GM12864 (cell line): Measurements from ENCODE around the gene SMARCD2.
"Not testable (repeated sequence)": the region's sequence is repeated elsewhere in the genome, so short reads cannot be mapped to it uniquely, and the experiment has no call there.

ENCODE experiments used
- DNase-seq: peaks from one replicate; pipeline ENCODE4 v3.0.0-alpha.2; 2011; ENCODE audit warnings: low read depth
- H3K4me3 ChIP-seq: 2 replicates; pipeline ENCODE4 v1.5.1; 2011; ENCODE audit warnings: mild to moderate bottlenecking, low read depth, low read length, control low read depth
- TF ChIP-seq, protein P1 (sequence below): IDR thresholded peaks from 2 replicates; pipeline ENCODE4 v1.5.1; 2011; ENCODE audit warnings: low read depth, mild to moderate bottlenecking, moderate library complexity, low read length, control low read depth, inconsistent platforms; ENCODE audit errors: missing control alignments

Gene SMARCD2

DNA sequence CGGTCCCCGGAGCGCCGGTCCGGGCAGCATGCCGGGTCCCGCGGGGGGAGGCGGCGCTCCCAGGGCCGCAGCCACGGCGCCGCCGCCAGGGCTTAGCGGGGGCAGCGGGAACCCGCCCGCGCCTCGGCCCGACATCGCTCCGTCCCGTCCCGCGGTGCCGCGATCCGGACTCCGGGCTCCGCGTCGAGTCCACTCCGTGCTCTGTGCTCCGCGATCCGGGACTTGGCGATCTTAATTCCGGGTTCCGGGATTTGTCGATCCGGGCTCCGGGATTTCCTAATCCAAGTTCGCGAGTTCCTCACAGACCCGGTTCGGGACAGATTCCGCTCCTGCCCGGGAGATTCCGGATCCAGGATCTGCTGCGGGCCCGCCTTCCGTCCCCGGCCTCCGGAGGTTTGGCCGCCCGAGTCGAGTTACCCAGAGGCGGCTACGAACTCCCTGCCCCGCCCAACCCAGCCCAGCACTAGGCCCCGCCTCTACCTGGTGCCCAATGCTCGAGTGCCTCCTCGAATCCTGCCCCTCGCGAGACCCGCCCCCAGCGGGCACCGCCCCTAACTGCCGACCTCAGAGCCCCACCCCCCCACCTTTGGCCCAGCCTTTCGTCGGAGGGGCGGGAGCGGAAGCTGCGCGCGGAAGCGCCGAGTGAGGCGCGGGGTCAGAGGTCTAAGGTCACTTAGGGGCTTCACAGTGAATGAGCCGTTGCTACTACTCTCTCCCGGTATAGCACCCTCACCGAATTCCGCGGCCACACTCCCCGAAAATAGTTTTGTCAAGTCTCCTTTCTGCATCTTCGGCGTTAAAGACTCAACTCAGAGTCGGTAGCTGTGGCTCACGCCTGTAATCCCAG, at the start of gene SMARCD2:
TSS of gene SMARCD2 (minus strand) at position 146 of the 847 bp plus-strand sequence. CDS start at position 135, 11 bp downstream.
- TF ChIP-seq, protein P1, sequence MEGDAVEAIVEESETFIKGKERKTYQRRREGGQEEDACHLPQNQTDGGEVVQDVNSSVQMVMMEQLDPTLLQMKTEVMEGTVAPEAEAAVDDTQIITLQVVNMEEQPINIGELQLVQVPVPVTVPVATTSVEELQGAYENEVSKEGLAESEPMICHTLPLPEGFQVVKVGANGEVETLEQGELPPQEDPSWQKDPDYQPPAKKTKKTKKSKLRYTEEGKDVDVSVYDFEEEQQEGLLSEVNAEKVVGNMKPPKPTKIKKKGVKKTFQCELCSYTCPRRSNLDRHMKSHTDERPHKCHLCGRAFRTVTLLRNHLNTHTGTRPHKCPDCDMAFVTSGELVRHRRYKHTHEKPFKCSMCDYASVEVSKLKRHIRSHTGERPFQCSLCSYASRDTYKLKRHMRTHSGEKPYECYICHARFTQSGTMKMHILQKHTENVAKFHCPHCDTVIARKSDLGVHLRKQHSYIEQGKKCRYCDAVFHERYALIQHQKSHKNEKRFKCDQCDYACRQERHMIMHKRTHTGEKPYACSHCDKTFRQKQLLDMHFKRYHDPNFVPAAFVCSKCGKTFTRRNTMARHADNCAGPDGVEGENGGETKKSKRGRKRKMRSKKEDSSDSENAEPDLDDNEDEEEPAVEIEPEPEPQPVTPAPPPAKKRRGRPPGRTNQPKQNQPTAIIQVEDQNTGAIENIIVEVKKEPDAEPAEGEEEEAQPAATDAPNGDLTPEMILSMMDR, result no peak
- peak; percentile 93 for DNase-seq
- H3K4me3 ChIP-seq, result peak within 1 kb of the TSS; percentile 78

DNA sequence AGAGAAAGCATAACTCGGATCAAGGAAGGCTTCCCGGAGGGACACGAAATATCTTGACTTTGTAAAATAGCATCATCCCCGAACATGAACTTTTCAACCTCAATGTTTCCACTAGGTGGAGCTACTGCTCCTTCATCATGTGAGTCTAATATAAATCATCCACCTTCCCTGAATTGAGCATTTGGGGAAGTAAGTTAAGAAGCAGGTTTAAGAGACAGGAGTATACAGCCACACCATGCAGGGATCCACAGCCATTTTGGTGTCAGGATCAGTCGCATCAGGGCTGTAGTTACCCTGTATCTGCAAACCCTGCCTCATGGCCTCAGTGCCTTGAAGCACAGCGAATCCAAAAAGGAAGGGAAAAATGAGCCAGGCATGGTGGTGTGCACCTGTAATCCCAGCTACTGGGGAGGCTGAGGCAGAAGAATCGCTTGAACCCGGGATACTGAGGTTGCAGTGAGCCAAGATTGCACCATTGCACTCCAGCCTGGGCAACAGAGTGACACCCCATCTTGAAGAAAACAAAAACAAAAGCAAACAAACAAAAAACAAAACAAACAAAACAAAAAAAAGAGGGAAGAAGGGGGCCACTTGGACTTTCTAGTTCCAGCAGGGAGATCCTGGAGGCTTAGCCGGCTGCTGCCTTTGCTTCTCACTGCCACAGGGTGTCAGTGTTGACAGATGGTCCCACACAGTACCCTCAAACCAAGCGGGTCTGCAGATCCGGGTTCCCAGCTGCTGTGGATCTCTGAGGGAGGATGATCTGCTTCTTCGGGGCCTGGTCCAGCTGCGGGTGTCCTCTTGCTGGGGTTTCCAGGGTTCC, 46.8 kb upstream of the SMARCD2 start:
- TF ChIP-seq, protein P1, result peak; percentile 55
- DNase-seq, H3K4me3 ChIP-seq: not testable (repeated sequence)

DNA sequence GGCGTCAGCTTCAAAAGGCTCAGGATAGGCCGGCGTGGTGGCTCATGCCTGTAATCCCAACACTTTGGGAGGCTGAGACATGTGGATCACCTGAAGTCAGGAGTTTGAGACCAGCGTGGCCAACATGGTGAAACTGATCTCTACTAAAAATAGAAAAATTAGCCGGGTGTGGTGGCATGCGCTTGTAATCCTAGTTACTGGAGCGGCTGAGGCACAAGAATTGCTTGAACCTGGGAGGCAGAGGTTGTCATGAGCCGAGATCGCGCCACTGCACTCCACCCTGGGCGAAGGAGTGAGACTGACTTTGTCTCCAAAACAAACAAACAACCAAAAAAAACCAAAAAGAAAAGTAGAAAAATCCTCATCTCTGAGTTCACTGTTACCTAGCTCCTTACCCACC, 42.6 kb upstream of the SMARCD2 start:
- H3K4me3 ChIP-seq, DNase-seq: not testable (repeated sequence)

GRCh38 chr17:63882626-63883126, 40.2 kb upstream of the SMARCD2 start:
- DNase-seq, H3K4me3 ChIP-seq: not testable (repeated sequence)

GRCh38 chr17:63881935-63882601, 39.6 kb upstream of the SMARCD2 start, which contains the start of gene GH2:
TSS of gene GH2 (minus strand) at chr17:63881944. CDS start at chr17:63881801, 143 bp downstream.
- TF ChIP-seq, protein P1, result peak; percentile 84
- H3K4me3 ChIP-seq, result no peak within 1 kb of the TSS
- no peak for DNase-seq

GRCh38 chr17:63881337-63881736, 38.9 kb upstream of the SMARCD2 start:
- H3K4me3 ChIP-seq, DNase-seq: not testable (repeated sequence)

GRCh38 chr17:63880706-63881105, 38.2 kb upstream of the SMARCD2 start:
- no peak for DNase-seq
- no peak overlapping the region for H3K4me3 ChIP-seq
- TF ChIP-seq, protein P1, result no peak

GRCh38 chr17:63878413-63878812, 35.9 kb upstream of the SMARCD2 start:
- not testable (repeated sequence) for DNase-seq, H3K4me3 ChIP-seq

- not testable (repeated sequence) for DNase-seq
Observed at GRCh38 chr17:63874693-63875092, 32.2 kb upstream of the SMARCD2 start.

More at GRCh38 chr17:63874693-63875092, 32.2 kb upstream of the SMARCD2 start:
- not testable (repeated sequence) for H3K4me3 ChIP-seq
